Measurements from ENCODE around the gene CSHL1.
"Not testable (repeated sequence)": the region's sequence is repeated elsewhere in the genome, so short reads cannot be mapped to it uniquely, and the experiment has no call there.

DNA sequence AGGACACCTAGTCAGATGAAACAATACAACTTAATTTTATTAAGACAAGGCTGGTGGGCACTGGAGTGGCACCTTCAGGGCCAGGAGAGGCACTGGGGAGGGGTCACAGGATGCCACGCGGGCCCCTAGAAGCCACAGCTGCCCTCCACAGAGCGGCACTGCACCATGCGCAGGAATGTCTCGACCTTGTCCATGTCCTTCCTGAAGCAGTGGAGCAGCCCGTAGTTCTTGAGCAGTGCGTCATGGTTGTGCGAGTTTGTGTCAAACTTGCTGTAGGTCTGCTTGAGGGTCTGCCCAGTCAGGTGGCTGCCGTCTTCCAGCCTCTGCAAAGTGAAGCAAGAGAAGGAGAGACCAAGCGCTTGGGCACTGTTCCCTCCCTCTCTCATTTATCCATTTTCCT lies 1.5 kb downstream of the CSHL1 start:
- TF ChIP-seq POLR2A, POLR2AphosphoS5 (IDR thresholded peaks at IDR 0.05; ENCODE audit: low read depth, low read length): not testable (repeated sequence)

Data from GM12892 (cell line).